HepG2 (cell line): ENCODE results near the gene CCR9. TPM values are rescaled to one million over a fixed set of nuclear protein-coding genes. Genes with fewer than 3 reads are reported as not detected.

Source experiments
- ATAC-seq: fragments of 200-7000 bp; cut with Tn5 transposase; 3 replicates; pipeline ENCODE4 v1.9.1; 2020; ENCODE audit warnings: mild to moderate bottlenecking, moderate library complexity
- BruUV-seq: library from RNA; stranded (reverse); fragments of 400-500 nt; replicated peaks from 2 replicates; lab custom pipeline; 2021; lab: Mats Ljungman, UMichigan
- CTCF ChIA-PET: fragments of 300-600 bp; formaldehyde crosslinking; extraction: SDS; loops from one replicate; lab custom pipeline; 2021; ENCODE audit warnings: low total read pairs, inconsistent platforms, low intra/inter-chr PET ratio; lab: Yijun Ruan, JAX
- POLR2A ChIA-PET: fragments of 350-600 bp; sonication (Branson Sonifier 250); formaldehyde crosslinking; loops from one replicate; lab custom pipeline; 2020; ENCODE audit warnings: antibody characterized with exemption, inconsistent platforms; lab: Yijun Ruan, JAX
- DNase-seq: peaks from one replicate; pipeline ENCODE4 v3.0.0-alpha.2; 2015; ENCODE audit warnings: low spot score
- FAIRE-seq: peaks from 3 replicates; lab custom pipeline; 2011; peaks lifted over from hg19 to GRCh38; lab: Jason Lieb, UNC
- H2AFZ ChIP-seq: one replicate; pipeline ENCODE4 v1.6.1; 2011; ENCODE audit warnings: low read length, inconsistent platforms
- H3K27ac ChIP-seq: fragments of 300-600 bp; 3 replicates; pipeline ENCODE4 v1.8.0; 2011; ENCODE audit warnings: mixed run types, mild to moderate bottlenecking, mixed read lengths, low read length, inconsistent platforms; ENCODE audit not compliant: insufficient read depth; ENCODE audit errors: extremely low read length
- H3K27me3 ChIP-seq, 2 experiments: fragments of 200-600 bp in 1 of 2; 2 replicates in 1 of 2; 3 replicates in 1 of 2; pipeline versions ENCODE4 v1.6.0 to v1.8.0; 2011; ENCODE audit warnings: low read length in 2 of 2, mild to moderate bottlenecking in 2 of 2, moderate library complexity in 2 of 2, inconsistent platforms in 1 of 2; ENCODE audit not compliant: insufficient read depth in 2 of 2, control insufficient read depth in 1 of 2
- H3K36me3 ChIP-seq, 2 experiments: fragments of 200-600 bp in 1 of 2; replicated peaks in 1 of 2; 2 replicates in 1 of 2; 3 replicates in 1 of 2; pipeline versions ENCODE4 v1.5.1 to v1.8.0; 2011; ENCODE audit warnings: low read length in 2 of 2, inconsistent platforms in 1 of 2; ENCODE audit not compliant: insufficient read depth in 2 of 2, control insufficient read depth in 1 of 2
- H3K4me1 ChIP-seq: 2 replicates; pipeline ENCODE4 v1.5.1; 2012; ENCODE audit warnings: low read length, inconsistent platforms; ENCODE audit not compliant: insufficient read depth
- H3K4me2 ChIP-seq: 2 replicates; pipeline ENCODE4 v1.6.0; 2011; ENCODE audit warnings: low read depth, low read length, inconsistent platforms
- H3K4me3 ChIP-seq, 3 experiments: fragments of 200-600 bp in 1 of 3; sonication (generic), shearing (Covaris generic) in 1 of 3; replicated peaks in 1 of 3; 2 replicates each; pipeline ENCODE4 v1.5.1; 2011 to 2016; ENCODE audit warnings: low read length in 3 of 3, inconsistent platforms in 2 of 3, low read depth in 2 of 3, mild to moderate bottlenecking in 2 of 3, control low read depth in 1 of 3, mixed read lengths in 1 of 3; ENCODE audit not compliant: insufficient read depth in 1 of 3
- H3K79me2 ChIP-seq: one replicate; pipeline ENCODE4 v1.6.1; 2011; ENCODE audit warnings: low read length, inconsistent platforms; ENCODE audit not compliant: insufficient read depth
- H3K9ac ChIP-seq: 2 replicates; pipeline ENCODE4 v1.6.0; 2011; ENCODE audit warnings: mild to moderate bottlenecking, low read depth, low read length, inconsistent platforms; ENCODE audit not compliant: insufficient read depth
- H3K9me3 ChIP-seq: 2 replicates; pipeline ENCODE4 v1.5.1; 2012; ENCODE audit warnings: mild to moderate bottlenecking, low read length
- H4K20me1 ChIP-seq: 2 replicates; pipeline ENCODE4 v1.6.0; 2011; ENCODE audit warnings: inconsistent platforms, mild to moderate bottlenecking, low read length, moderate library complexity; ENCODE audit not compliant: insufficient read depth
- AKNA ChIP-seq: sonication (generic); formaldehyde crosslinking; IDR thresholded peaks from 2 replicates; pipeline ENCODE4 v1.4.0; 2020; ENCODE audit warnings: missing genetic modification reagents, borderline replicate concordance
- FOXC1 ChIP-seq: sonication (generic); formaldehyde crosslinking; IDR thresholded peaks from 2 replicates; pipeline ENCODE4 v1.8.0; 2022; ENCODE audit warnings: mild to moderate bottlenecking, missing genetic modification reagents, borderline replicate concordance
- IRF2 ChIP-seq: IDR thresholded peaks from 2 replicates; pipeline ENCODE4 v1.6.1; 2018; ENCODE audit warnings: missing genetic modification reagents, missing compliant biosample characterization
- KDM2A ChIP-seq: sonication (generic); formaldehyde crosslinking; IDR thresholded peaks from 2 replicates; pipeline ENCODE4 v1.4.0; 2020; ENCODE audit warnings: low read depth, missing genetic modification reagents, borderline replicate concordance
- KMT2B ChIP-seq: IDR thresholded peaks from 2 replicates; pipeline ENCODE4 v1.6.1; 2016; ENCODE audit warnings: missing genetic modification reagents, missing compliant biosample characterization
- PHF8 ChIP-seq: sonication (generic); formaldehyde crosslinking; IDR thresholded peaks from 2 replicates; pipeline ENCODE4 v1.5.0; 2020; ENCODE audit warnings: missing genetic modification reagents
- PITX1 ChIP-seq: sonication (generic); formaldehyde crosslinking; IDR thresholded peaks from 2 replicates; pipeline ENCODE4 v1.5.1; 2020; ENCODE audit warnings: mild to moderate bottlenecking, missing genetic modification reagents
- PLRG1 ChIP-seq: fragments of 450-650 bp; conservative IDR thresholded peaks from 2 replicates; pipeline ENCODE4 v1.6.1; 2016
- THAP7 ChIP-seq: sonication (generic); formaldehyde crosslinking; IDR thresholded peaks from 2 replicates; pipeline ENCODE4 v1.8.1; 2023; ENCODE audit warnings: mild to moderate bottlenecking, missing genetic modification reagents
- ZNF17 ChIP-seq: sonication (generic); formaldehyde crosslinking; IDR thresholded peaks from 2 replicates; pipeline ENCODE4 v1.5.0; 2020; ENCODE audit warnings: mild to moderate bottlenecking, missing genetic modification reagents
- ZNF224 ChIP-seq: sonication (generic); formaldehyde crosslinking; IDR thresholded peaks from 2 replicates; pipeline ENCODE4 v1.5.0; 2020; ENCODE audit warnings: mild to moderate bottlenecking, missing genetic modification reagents
- WGBS: methylation state at CpG from one replicate; pipeline ENCODE4 v1.1.6; 2017; ENCODE audit warnings: low lambda C conversion rate; 5-methylcytosine and 5-hydroxymethylcytosine counted together
- in situ Hi-C: cut with HindIII; loops from 2 replicates; pipeline ENCODE4 v1.10.0; 2017; ENCODE audit warnings: low pct_unique_long_range_greater_than_20kb; ENCODE audit not compliant: extremely low pct_ligation_motif_present
- intact Hi-C: fragments of 100-400 bp; cut with micrococcal nuclease; formaldehyde crosslinking; loops from one replicate; pipeline ENCODE4 v1.10.0; 2022; ENCODE audit not compliant: unreplicated experiment
- polyA plus RNA-seq, 8 experiments: library from polyadenylated mRNA; depleted of rRNA in 3 of 8; stranded (reverse) in 7 of 8; unstranded in 1 of 8; fragments of >200 nt; fragmentation: Illumina TruSeq in 4 of 8; extraction: Trizol in 4 of 8; gene quantifications; 2 replicates each; pipeline versions ENCODE4 v1.2.1 to v1.2.3, GENCODE V29; 2011 to 2016; ENCODE audit warnings: low read depth in 4 of 8, missing spikeins in 1 of 8, mixed read lengths in 1 of 8; ENCODE audit not compliant: insufficient read depth in 1 of 8
- total RNA-seq, 5 experiments: library from RNA; depleted of rRNA; stranded (reverse); fragments of >200 nt; fragmentation: Illumina TruSeq; extraction: Trizol; gene quantifications; 2 replicates each; pipeline ENCODE4 v1.2.3, GENCODE V29; 2016; ENCODE audit warnings: low read depth in 1 of 5

The CCR9 gene
- total and polyA plus RNA-seq, 2 of the 13 experiments (the other 11 are each of a cell fraction or from before 2014, with no cell fraction given), result not detected

GRCh38 chr3:45931496-45931895, 45.2 kb downstream of the CCR9 start:
- in situ Hi-C loops (no loop called here), intact Hi-C loops (no loop called here)
- no peak overlapping the region for H3K4me2 ChIP-seq
- 91% methylated on average over 6 of the region's 6 CpGs for WGBS
- H3K79me2 ChIP-seq, result no peaks in the 10 kb centered on the region
- H3K27ac ChIP-seq, result no peak overlapping the region
- H4K20me1 ChIP-seq, result no peaks in the 10 kb centered on the region
- DNase-seq (no peak), ATAC-seq (no peak), FAIRE-seq (no peak)
- H3K9ac ChIP-seq, result no peak overlapping the region
- H3K36me3 ChIP-seq, result peaks cover 19 to 93% of the 10 kb centered on the region in 2 experiments
- no peak overlapping the region for H2AFZ ChIP-seq
- H3K4me1 ChIP-seq, result no peaks in the 10 kb centered on the region
- no TSS peak for BruUV-seq
- H3K27me3 ChIP-seq, result no peaks in the 10 kb centered on the region
- no peak overlapping the region for H3K4me3 ChIP-seq
- CTCF ChIA-PET, result no interaction called here
- no peaks in the 10 kb centered on the region for H3K9me3 ChIP-seq
- POLR2A ChIA-PET, result no interaction called here
- TF ChIP-seq ZNF224 (CRISPR knock-in tag) (no peak), AKNA (CRISPR knock-in tag) (no peak), ZNF17 (CRISPR knock-in tag) (no peak), IRF2 (CRISPR knock-in tag) (no peak), THAP7 (CRISPR knock-in tag) (no peak), KMT2B (no peak), KDM2A (no peak), FOXC1 (no peak), PLRG1 (no peak), PITX1 (CRISPR knock-in tag) (no peak), PHF8 (CRISPR knock-in tag) (no peak)
